ENCODE data around the gene CTNNA3. TPM values are rescaled to one million over a fixed set of nuclear protein-coding genes. Genes with fewer than 3 reads are reported as not detected.
A peak's percentile ranks its signal among the peaks of the same experiment; 100 is the strongest.

The CTNNA3 gene
- total RNA-seq, 4 donors from 2014 or later: 14.3 to 49.5 (median 24.2) TPM

- Histone ChIP-seq H3K27ac (no peak overlapping the region), H3K9me3 (no peaks in the 10 kb centered on the region), H3K4me1 (peaks cover 27 to 29% of the 10 kb centered on the region in 2 donors), H3K36me3 (no peaks in the 10 kb centered on the region), H3K27me3 (no peaks in the 10 kb centered on the region), H3K4me3 (no peak overlapping the region)
- ATAC-seq: peak; percentile 59 to 70
- TF ChIP-seq CTCF (IDR thresholded peaks at IDR 0.05 in 4 of 5, conservative IDR thresholded peaks at IDR 0.05 in 1 of 5): no peak
- TF ChIP-seq POLR2A (IDR thresholded peaks at IDR 0.05): no peak
- no peak for DNase-seq
- intact Hi-C loops (cut with DNase I; ENCODE audit: low total_unique reads): no loop called here
- in situ Hi-C loops (cut with MboI; ENCODE audit: low sequenced_read_pairs in 4 of 4): no loop called here
Measured at GRCh38 chr10:67119651-67120050, 576.3 kb downstream of the CTNNA3 start.

- TF ChIP-seq POLR2A (IDR thresholded peaks at IDR 0.05) (no peak), CTCF (IDR thresholded peaks at IDR 0.05 in 4 of 5, conservative IDR thresholded peaks at IDR 0.05 in 1 of 5) (no peak)
- in situ Hi-C loops (cut with MboI; ENCODE audit: low sequenced_read_pairs in 4 of 4) (no loop called here), intact Hi-C loops (cut with DNase I; ENCODE audit: low total_unique reads) (no loop called here)
- Histone ChIP-seq H3K27ac (no peak overlapping the region), H3K9me3 (no peaks in the 10 kb centered on the region), H3K27me3 (no peaks in the 10 kb centered on the region), H3K36me3 (no peaks in the 10 kb centered on the region), H3K4me1 (peaks cover 27 to 29% of the 10 kb centered on the region in 2 donors), H3K4me3 (no peak overlapping the region)
- ATAC-seq (peak in 1 of 2 donors; percentile 33), DNase-seq (no peak)
Measured at GRCh38 chr10:67115972-67116371, 580.0 kb downstream of the CTNNA3 start.

GRCh38 chr10:67114945-67115344 is 581.0 kb downstream of the CTNNA3 start:
- no peaks in the 10 kb centered on the region for H3K36me3 ChIP-seq
- DNase-seq (no peak), ATAC-seq (no peak)
- TF ChIP-seq CTCF (IDR thresholded peaks at IDR 0.05 in 4 of 5, conservative IDR thresholded peaks at IDR 0.05 in 1 of 5): no peak
- TF ChIP-seq POLR2A (IDR thresholded peaks at IDR 0.05): no peak
- no peaks in the 10 kb centered on the region for H3K27me3 ChIP-seq
- H3K9me3 ChIP-seq: no peaks in the 10 kb centered on the region
- intact Hi-C loops (cut with DNase I; ENCODE audit: low total_unique reads) (no loop called here), in situ Hi-C loops (cut with MboI; ENCODE audit: low sequenced_read_pairs in 4 of 4) (no loop called here)
- H3K4me3 ChIP-seq: no peak overlapping the region
- H3K27ac ChIP-seq: no peak overlapping the region
- peaks cover 25 to 26% of the 10 kb centered on the region in 2 donors for H3K4me1 ChIP-seq

- TF ChIP-seq POLR2A (IDR thresholded peaks at IDR 0.05) (no peak), CTCF (IDR thresholded peaks at IDR 0.05 in 4 of 5, conservative IDR thresholded peaks at IDR 0.05 in 1 of 5) (no peak)
- DNase-seq (no peak), ATAC-seq (no peak)
- in situ Hi-C loops (cut with MboI; ENCODE audit: low sequenced_read_pairs in 4 of 4): no loop called here
- intact Hi-C loops (cut with DNase I; ENCODE audit: low total_unique reads): no loop called here
- no peaks in the 10 kb centered on the region for H3K9me3 ChIP-seq
- H3K36me3 ChIP-seq: no peaks in the 10 kb centered on the region
- H3K4me1 ChIP-seq: peaks cover 10 to 13% of the 10 kb centered on the region in 2 donors
- no peaks in the 10 kb centered on the region for H3K27me3 ChIP-seq
- no peak overlapping the region for H3K4me3 ChIP-seq
- no peak overlapping the region for H3K27ac ChIP-seq
Measured at GRCh38 chr10:67112765-67113164, 583.2 kb downstream of the CTNNA3 start.

- no peak for ATAC-seq
- intact Hi-C loops (cut with DNase I; ENCODE audit: low total_unique reads) (no loop called here), in situ Hi-C loops (cut with MboI; ENCODE audit: low sequenced_read_pairs in 4 of 4) (no loop called here)
- Histone ChIP-seq H3K9me3 (no peaks in the 10 kb centered on the region), H3K27ac (no peak overlapping the region), H3K4me3 (no peak overlapping the region), H3K36me3 (no peaks in the 10 kb centered on the region), H3K4me1 (no peaks in the 10 kb centered on the region), H3K27me3 (no peaks in the 10 kb centered on the region)
- DNase-seq: no peak
- TF ChIP-seq CTCF (IDR thresholded peaks at IDR 0.05 in 4 of 5, conservative IDR thresholded peaks at IDR 0.05 in 1 of 5): no peak
Measured at GRCh38 chr10:67110286-67110685, 585.7 kb downstream of the CTNNA3 start.
